ENCODE results near the gene PDE10A.

PDE10A gene

DNA sequence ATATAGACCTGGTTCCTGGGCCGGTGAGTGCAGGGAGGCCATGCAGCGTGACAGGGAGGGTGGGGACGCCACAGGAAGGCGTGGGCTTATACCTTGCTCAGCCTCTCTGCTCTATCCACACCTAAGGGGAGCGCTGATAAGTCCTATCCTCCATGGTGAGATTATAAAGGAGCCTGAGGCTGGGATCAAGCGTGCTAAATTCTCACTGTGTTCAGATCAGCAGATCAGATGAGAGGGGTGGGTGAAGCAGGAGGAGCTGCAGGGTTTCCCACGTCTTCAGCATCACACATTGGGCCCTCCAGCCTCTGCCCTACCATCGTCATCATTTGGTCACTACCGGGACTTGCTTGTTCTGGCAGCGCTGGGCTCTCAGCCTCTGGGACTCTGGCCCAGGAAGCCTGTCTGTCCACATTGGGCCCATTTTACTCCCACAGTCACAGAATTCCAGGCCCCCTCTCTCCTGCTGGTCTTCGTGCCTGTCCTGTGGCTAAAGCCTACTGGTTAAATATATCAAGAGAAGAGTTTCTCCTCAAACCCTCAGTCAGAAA lies 29.1 kb upstream of the PDE10A start:
- Histone ChIP-seq H3K9me3 (ENCODE audit: low read length) (no peaks in the 10 kb centered on the region), H3F3A (ENCODE audit: insufficient read depth, low read length) (no peaks in the 10 kb centered on the region), H3K27me3 (ENCODE audit: insufficient read depth, low read length) (no peaks in the 10 kb centered on the region), H4K20me1 (ENCODE audit: insufficient read depth, low read length) (no peaks in the 10 kb centered on the region), H3K4me1 (ENCODE audit: insufficient read depth, low read length, severe bottlenecking) (no peaks in the 10 kb centered on the region), H3K9me2 (ENCODE audit: low read depth, low read length) (no peaks in the 10 kb centered on the region), H3K4me3 (ENCODE audit: low read depth, low read length, poor library complexity, severe bottlenecking) (no peak overlapping the region), H2AFZ (ENCODE audit: low read length) (no peak overlapping the region), H3K79me2 (ENCODE audit: insufficient read depth, low read length) (no peaks in the 10 kb centered on the region), H3K27ac (ENCODE audit: low read depth, low read length, poor library complexity, severe bottlenecking) (no peak overlapping the region), H3K36me3 (ENCODE audit: insufficient read depth, low read length) (no peaks in the 10 kb centered on the region), H3K9ac (ENCODE audit: low read length) (no peak overlapping the region), H3K4me2 (ENCODE audit: low read length) (no peak overlapping the region)
- TF ChIP-seq CTCF (IDR thresholded peaks at IDR 0.05; ENCODE audit: low read length) = no peak
- no peak for TF ChIP-seq EZH2 (IDR thresholded peaks at IDR 0.05; ENCODE audit: borderline replicate concordance, low read length)

DNA sequence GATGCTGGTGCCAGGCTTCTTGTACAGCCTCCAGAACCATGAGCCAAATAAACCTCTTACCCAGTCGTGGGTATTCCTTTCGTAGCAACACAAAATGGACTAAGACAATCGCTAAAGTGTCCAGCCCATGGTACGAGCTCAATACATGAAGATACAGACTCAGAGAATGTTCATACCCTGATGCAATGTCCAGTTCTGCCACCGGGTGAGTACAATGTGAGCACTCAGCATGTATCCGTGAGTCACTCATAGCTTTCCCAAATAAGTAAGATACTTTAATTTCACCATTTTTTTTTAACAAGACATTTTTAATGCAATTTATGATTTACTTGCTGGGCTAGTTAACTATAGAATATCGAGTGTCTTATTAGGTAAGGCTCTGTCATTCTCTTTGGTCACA lies 26.7 kb upstream of the PDE10A start:
- no peaks in the 10 kb centered on the region for H3K9me3 ChIP-seq (ENCODE audit: low read length)
- no peaks in the 10 kb centered on the region for H3F3A ChIP-seq (ENCODE audit: insufficient read depth, low read length)
- no peak for TF ChIP-seq CTCF (IDR thresholded peaks at IDR 0.05; ENCODE audit: low read length)
- no peak for TF ChIP-seq EZH2 (IDR thresholded peaks at IDR 0.05; ENCODE audit: borderline replicate concordance, low read length)

DNA sequence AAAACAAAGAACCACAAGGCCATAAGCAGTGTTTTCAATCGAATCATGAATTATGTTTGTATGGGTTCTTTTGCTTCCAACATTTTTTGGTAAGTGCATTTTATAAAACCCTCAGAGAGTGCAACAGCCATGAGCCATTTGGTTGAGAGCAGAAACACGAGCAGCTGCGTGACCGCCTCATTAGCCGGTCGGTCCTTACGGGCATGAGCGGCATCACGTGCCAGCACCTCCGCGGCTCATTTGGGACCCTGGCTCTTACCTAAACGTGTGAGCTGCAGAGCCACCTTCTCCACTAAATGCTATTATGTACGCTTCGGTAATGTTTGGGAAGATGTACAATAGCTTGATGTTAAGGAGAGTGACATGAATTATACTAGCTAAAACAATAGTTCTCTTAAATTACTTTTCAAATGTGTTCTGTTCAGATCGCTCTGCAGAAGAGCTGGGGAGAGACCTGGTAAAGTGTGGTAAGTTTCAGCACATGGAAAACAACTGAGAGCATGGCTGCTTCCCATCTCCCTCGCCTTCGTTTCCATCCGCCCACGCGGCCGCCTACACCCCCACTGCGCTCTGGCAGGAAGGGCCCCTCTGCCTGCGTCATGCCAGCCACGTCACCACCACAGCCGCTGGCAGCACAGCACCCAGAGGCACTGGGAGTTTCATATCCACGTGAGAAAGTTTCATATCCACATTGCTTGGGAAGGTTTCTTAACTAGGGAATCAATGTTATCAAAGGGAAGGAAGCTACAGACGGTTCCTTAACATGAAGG lies 23.7 kb upstream of the PDE10A start:
- H3K27me3 ChIP-seq (ENCODE audit: insufficient read depth, low read length) = no peaks in the 10 kb centered on the region
- H3K9me2 ChIP-seq (ENCODE audit: low read depth, low read length) = no peaks in the 10 kb centered on the region
- H3K9ac ChIP-seq (ENCODE audit: low read length) = no peak overlapping the region
- H3K4me3 ChIP-seq (ENCODE audit: low read depth, low read length, poor library complexity, severe bottlenecking) = no peak overlapping the region
- no peaks in the 10 kb centered on the region for H4K20me1 ChIP-seq (ENCODE audit: insufficient read depth, low read length)
- H3K36me3 ChIP-seq (ENCODE audit: insufficient read depth, low read length) = no peaks in the 10 kb centered on the region
- H3K27ac ChIP-seq (ENCODE audit: low read depth, low read length, poor library complexity, severe bottlenecking) = no peak overlapping the region
- no peaks in the 10 kb centered on the region for H3K9me3 ChIP-seq (ENCODE audit: low read length)
- TF ChIP-seq CTCF (IDR thresholded peaks at IDR 0.05; ENCODE audit: low read length) = no peak
- no peak for TF ChIP-seq EZH2 (IDR thresholded peaks at IDR 0.05; ENCODE audit: borderline replicate concordance, low read length)
- H2AFZ ChIP-seq (ENCODE audit: low read length) = no peak overlapping the region
- no peaks in the 10 kb centered on the region for H3K4me1 ChIP-seq (ENCODE audit: insufficient read depth, low read length, severe bottlenecking)
- no peak overlapping the region for H3K4me2 ChIP-seq (ENCODE audit: low read length)
- no peaks in the 10 kb centered on the region for H3F3A ChIP-seq (ENCODE audit: insufficient read depth, low read length)
- no peaks in the 10 kb centered on the region for H3K79me2 ChIP-seq (ENCODE audit: insufficient read depth, low read length)

More for the DNA sequence above, 26.7 kb upstream of the PDE10A start:
- Histone ChIP-seq H3K4me3 (ENCODE audit: low read depth, low read length, poor library complexity, severe bottlenecking) (no peak overlapping the region), H3K79me2 (ENCODE audit: insufficient read depth, low read length) (no peaks in the 10 kb centered on the region), H3K36me3 (ENCODE audit: insufficient read depth, low read length) (no peaks in the 10 kb centered on the region), H3K27ac (ENCODE audit: low read depth, low read length, poor library complexity, severe bottlenecking) (no peak overlapping the region), H3K4me1 (ENCODE audit: insufficient read depth, low read length, severe bottlenecking) (no peaks in the 10 kb centered on the region), H4K20me1 (ENCODE audit: insufficient read depth, low read length) (no peaks in the 10 kb centered on the region), H3K9ac (ENCODE audit: low read length) (no peak overlapping the region), H2AFZ (ENCODE audit: low read length) (no peak overlapping the region), H3K4me2 (ENCODE audit: low read length) (no peak overlapping the region), H3K9me2 (ENCODE audit: low read depth, low read length) (no peaks in the 10 kb centered on the region), H3K27me3 (ENCODE audit: insufficient read depth, low read length) (no peaks in the 10 kb centered on the region)

All from OCI-LY1 (cell line).